GM10847 (cell line): Measurements from ENCODE around the gene KCNJ1.

Source experiments
- POLR2A ChIP-seq: IDR thresholded peaks from 2 replicates; pipeline ENCODE4 v1.6.1; 2011; ENCODE audit not compliant: insufficient read length; ENCODE audit errors: extremely low read depth

KCNJ1 gene

GRCh38 chr11:128867277-128867676 is at the start of gene KCNJ1:
Gene KCNJ1 (minus strand): TSS chr11:128867296. CDS start chr11:128840243, 27,053 bp downstream.
- no peak for TF ChIP-seq POLR2A

- TF ChIP-seq POLR2A, result no peak
These were observed 49.6 kb upstream of the KCNJ1 start for GRCh38 chr11:128916681-128917080.

- TF ChIP-seq POLR2A, result no peak
These were observed 49.0 kb upstream of the KCNJ1 start for GRCh38 chr11:128916037-128916572.

- no peak for TF ChIP-seq POLR2A
These were observed 48.0 kb upstream of the KCNJ1 start for GRCh38 chr11:128915149-128915521.

- no peak for TF ChIP-seq POLR2A
These were observed 47.4 kb upstream of the KCNJ1 start for GRCh38 chr11:128914216-128915148.

GRCh38 chr11:128913806-128914205 is 46.7 kb upstream of the KCNJ1 start:
- no peak for TF ChIP-seq POLR2A

GRCh38 chr11:128911701-128912100 is 44.6 kb upstream of the KCNJ1 start:
- no peak for TF ChIP-seq POLR2A

GRCh38 chr11:128911239-128911638 is 44.1 kb upstream of the KCNJ1 start:
- no peak for TF ChIP-seq POLR2A

GRCh38 chr11:128910576-128910975 is 43.5 kb upstream of the KCNJ1 start:
- no peak for TF ChIP-seq POLR2A

- TF ChIP-seq POLR2A, result no peak
These were observed 42.5 kb upstream of the KCNJ1 start for GRCh38 chr11:128909438-128910125.

- no peak for TF ChIP-seq POLR2A
These were observed 41.5 kb upstream of the KCNJ1 start for GRCh38 chr11:128908391-128909246.

GRCh38 chr11:128907585-128907984 is 40.5 kb upstream of the KCNJ1 start:
- no peak for TF ChIP-seq POLR2A

GRCh38 chr11:128906185-128907050 is 39.3 kb upstream of the KCNJ1 start:
- TF ChIP-seq POLR2A, result no peak

- TF ChIP-seq POLR2A, result no peak
These were observed 38.5 kb upstream of the KCNJ1 start for GRCh38 chr11:128905345-128906184.
